Measurements from ENCODE around the gene TOX3.

TOX3 gene

DNA sequence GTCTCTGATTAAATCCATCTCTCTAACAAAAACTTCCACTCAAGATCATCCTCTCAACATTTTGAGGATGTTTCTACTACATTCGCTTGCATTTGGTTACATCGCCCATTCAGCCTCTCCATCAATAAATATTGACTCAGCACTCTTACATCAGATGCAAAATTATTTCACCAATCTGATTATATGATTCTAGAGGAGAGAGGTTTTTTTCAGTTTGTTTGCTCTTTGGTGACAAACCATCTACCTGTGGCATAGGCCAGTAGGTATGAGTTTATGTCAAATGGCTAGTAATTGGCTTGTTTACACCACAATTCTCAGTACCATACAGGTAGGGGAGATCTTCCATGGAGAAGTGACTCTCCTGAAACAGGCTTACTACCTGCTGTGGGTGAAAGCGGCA is 52.3 kb downstream of the TOX3 start:
- no peak overlapping the region for H3K27ac Mint-ChIP-seq
- no peak overlapping the region for H3K4me3 Mint-ChIP-seq
- no peak for ATAC-seq
- no peaks in the 10 kb centered on the region for H3K36me3 Mint-ChIP-seq
- peaks cover 3% of the 10 kb centered on the region for H3K9me3 Mint-ChIP-seq
- H3K27me3 Mint-ChIP-seq, result peaks cover 9% of the 10 kb centered on the region
- no peaks in the 10 kb centered on the region for H3K4me1 Mint-ChIP-seq

DNA sequence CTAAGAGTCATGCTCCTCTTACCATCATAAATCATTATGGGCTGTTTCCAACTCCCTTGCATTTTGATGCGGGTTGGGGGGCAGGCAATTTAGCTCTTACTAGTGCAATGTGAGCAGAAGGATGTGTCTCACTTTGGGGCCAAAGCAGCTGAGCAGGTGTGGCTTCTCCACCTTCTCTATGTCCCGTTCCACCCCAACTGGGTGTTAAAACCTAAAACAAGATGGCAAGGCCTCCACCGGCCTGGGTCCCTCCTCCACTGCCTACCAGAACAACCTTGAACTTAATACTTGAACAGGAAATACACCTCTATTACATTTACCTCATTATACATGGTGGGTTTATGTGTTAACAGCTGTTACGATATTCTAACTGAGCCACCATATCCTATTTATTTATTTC is 52.8 kb downstream of the TOX3 start:
- no peak for ATAC-seq
- no peak overlapping the region for H3K4me3 Mint-ChIP-seq
- no peak overlapping the region for H3K27ac Mint-ChIP-seq
- peaks cover 9% of the 10 kb centered on the region for H3K27me3 Mint-ChIP-seq
- no peaks in the 10 kb centered on the region for H3K36me3 Mint-ChIP-seq
- H3K4me1 Mint-ChIP-seq, result no peaks in the 10 kb centered on the region
- peaks cover 3% of the 10 kb centered on the region for H3K9me3 Mint-ChIP-seq

DNA sequence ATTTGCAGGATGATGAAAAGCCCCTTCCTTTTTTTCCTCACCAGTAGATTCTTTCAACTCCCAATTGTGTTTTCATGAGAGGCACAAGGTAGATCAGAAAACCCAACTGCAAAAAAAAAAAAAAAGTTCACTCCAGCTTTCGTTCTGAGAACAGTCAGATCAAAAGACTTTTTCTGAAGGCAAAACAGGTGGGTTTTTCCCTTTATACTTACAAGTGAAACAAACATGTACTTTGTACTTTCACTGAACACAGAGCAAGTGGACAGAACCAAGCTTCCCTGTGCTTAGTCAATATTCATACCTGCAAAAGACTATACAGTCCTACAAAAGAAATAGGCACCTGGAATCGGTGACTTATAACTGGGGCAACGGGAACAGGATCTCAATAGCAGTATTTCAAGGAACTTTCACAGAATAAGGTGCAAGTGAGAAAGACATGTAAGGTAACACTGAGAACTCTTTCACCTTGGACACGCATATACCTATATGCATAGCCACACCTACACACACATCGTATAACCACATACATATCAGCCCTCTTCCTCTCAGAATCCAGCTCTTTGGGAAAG is 54.1 kb downstream of the TOX3 start:
- Mint-ChIP-seq H3K9me3 (peaks cover 3% of the 10 kb centered on the region), H3K27ac (no peak overlapping the region)

DNA sequence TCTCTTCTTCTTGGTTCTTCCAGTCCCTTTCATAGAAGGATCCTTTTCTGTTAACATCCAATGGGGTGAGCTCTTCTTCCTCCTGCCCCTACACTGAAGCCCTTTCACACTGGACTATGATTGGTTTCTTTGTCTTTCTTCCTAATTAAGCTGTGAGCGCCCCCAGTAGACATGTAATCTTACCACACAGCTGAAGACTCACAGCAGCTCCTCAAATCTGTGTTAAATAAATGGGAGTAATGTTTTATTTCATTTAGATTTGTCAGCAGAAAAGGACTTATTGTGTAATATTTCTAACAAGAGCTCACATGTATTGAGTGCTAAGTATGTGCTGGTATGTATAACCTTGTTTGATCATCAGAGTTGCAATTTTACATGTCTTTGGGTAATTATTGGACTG is 55.7 kb downstream of the TOX3 start:
- Mint-ChIP-seq H3K27ac (no peak overlapping the region), H3K27me3 (peaks cover 9% of the 10 kb centered on the region), H3K4me3 (no peak overlapping the region), H3K4me1 (no peaks in the 10 kb centered on the region), H3K9me3 (peaks cover 5% of the 10 kb centered on the region), H3K36me3 (no peaks in the 10 kb centered on the region)
- no peak for ATAC-seq

More for the DNA sequence above, 54.1 kb downstream of the TOX3 start:
- Mint-ChIP-seq H3K27me3 (peaks cover 9% of the 10 kb centered on the region), H3K4me1 (no peaks in the 10 kb centered on the region), H3K4me3 (no peak overlapping the region), H3K36me3 (no peaks in the 10 kb centered on the region)
- no peak for ATAC-seq

DNA sequence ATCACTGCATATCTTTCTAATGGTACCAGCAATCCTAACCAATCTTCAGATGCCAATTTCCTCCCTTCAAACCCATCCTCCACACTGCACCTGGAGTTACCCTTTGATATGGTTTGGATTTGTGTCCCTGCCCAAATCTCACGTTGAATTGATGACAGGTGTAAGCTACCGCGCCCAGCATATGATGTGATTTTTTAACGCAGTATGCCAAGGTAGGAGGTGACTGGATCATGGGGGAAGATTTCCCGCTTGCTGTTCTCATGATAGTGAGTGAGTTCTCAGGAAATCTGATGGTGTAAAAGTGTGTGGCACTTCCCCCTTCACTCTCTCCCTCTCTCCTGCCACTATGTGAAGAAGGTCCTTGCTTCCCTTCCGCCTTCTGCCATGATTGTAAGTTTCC is 57.0 kb downstream of the TOX3 start:
- H3K4me3 Mint-ChIP-seq, result no peak overlapping the region
- H3K27me3 Mint-ChIP-seq, result peaks cover 9% of the 10 kb centered on the region
- no peaks in the 10 kb centered on the region for H3K36me3 Mint-ChIP-seq
- no peak overlapping the region for H3K27ac Mint-ChIP-seq
- ATAC-seq, result no peak
- H3K4me1 Mint-ChIP-seq, result no peaks in the 10 kb centered on the region
- H3K9me3 Mint-ChIP-seq, result peaks cover 10% of the 10 kb centered on the region

DNA sequence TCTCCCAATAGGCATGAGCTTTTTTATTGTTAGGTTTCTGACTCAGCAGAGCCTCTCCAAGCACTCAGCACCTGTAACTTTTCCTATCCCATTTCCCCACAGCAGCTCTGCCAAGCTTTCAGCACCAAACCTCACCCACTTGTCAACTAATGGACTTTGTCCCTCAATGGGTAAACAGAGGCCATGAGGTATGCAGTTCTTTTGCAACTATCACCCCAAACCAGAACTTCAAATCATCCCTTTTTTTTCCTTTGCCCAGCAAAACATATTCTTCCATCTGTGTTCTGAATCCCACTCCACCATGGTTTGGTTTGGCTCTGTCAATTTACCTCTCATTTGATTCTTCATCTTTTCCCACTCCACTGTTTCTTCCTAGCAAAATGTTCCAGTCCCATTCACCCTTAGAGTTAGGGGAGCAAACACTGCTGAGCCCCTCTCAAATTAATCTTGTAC is 58.1 kb downstream of the TOX3 start:
- H3K9me3 Mint-ChIP-seq, result peaks cover 10% of the 10 kb centered on the region
- H3K36me3 Mint-ChIP-seq, result no peaks in the 10 kb centered on the region
- H3K4me1 Mint-ChIP-seq, result no peaks in the 10 kb centered on the region
- H3K27me3 Mint-ChIP-seq, result no peaks in the 10 kb centered on the region
- H3K4me3 Mint-ChIP-seq, result no peak overlapping the region
- H3K27ac Mint-ChIP-seq, result no peak overlapping the region
- ATAC-seq, result no peak

DNA sequence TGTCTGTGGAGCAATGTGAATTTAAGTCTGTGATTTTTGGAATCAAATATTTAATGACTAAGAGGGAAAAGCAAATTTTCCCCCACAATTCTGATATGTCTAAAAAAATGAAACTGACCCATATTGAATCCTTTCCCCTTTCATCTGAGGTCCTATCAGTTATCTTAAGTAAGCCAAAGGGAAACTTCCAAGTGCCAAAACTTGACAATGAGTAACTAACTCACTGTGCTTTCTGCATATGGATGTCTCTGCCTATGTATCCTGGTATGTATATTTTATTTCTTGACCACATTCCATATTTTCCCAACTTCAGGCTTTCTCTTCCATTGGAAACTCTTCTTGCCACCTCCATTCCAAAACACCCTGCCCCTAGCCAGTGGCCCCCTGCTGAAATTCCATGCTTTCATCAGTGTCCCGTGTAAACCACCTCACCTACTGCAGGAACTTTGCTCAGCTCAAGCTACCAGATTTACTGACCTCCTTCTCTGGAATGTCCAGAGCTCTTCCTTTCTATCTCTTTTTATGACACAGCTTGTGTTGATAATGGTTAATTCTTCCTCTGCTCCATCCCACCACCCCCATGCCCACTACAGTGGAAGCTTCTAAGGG is 59.0 kb downstream of the TOX3 start:
- ATAC-seq, result no peak
- no peaks in the 10 kb centered on the region for H3K4me1 Mint-ChIP-seq
- peaks cover 10% of the 10 kb centered on the region for H3K9me3 Mint-ChIP-seq

DNA sequence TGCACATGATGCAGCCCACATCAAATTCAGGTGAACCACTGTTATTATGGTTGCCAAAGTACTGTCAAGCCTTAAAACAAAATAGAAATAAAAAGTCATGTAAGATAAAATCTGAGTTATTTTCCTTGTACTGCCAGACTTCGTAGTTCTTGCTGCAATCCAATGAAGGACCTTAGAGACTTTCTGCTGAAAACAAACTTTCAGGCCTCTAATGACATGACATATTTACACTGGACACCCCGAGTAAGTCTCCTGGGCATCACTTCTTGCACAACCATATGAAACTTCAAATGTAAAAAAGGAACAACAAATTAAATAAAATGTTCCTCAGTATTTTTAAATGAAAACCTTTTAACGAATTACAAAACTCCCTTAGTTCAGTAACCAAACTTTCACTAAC is 66.7 kb downstream of the TOX3 start:
- no peaks in the 10 kb centered on the region for H3K36me3 Mint-ChIP-seq
- no peak overlapping the region for H3K27ac Mint-ChIP-seq
- no peaks in the 10 kb centered on the region for H3K9me3 Mint-ChIP-seq
- H3K27me3 Mint-ChIP-seq, result no peaks in the 10 kb centered on the region
- no peak for ATAC-seq
- no peaks in the 10 kb centered on the region for H3K4me1 Mint-ChIP-seq
- H3K4me3 Mint-ChIP-seq, result no peak overlapping the region

More for the DNA sequence above, 59.0 kb downstream of the TOX3 start:
- Mint-ChIP-seq H3K27me3 (no peaks in the 10 kb centered on the region), H3K27ac (no peak overlapping the region), H3K4me3 (no peak overlapping the region), H3K36me3 (no peaks in the 10 kb centered on the region)

DNA sequence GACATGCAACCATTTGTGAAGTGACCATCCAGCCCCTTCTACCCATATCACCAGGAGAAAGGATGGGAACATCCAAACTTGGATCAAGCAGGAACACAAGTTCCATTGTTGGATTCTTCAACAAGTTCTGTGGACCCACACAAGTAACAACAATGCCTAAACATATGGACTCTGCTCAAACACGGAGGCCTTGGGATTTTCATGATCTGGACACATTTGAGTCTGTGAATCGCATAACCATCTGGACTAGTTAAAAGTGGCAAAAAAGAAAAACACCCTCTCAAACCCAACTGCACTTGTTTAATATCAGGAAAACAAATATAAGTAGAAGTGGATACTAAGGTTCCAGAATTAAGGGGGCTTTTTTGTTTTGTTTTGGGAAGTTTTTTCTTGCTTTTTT is 70.8 kb downstream of the TOX3 start:
- H3K9me3 Mint-ChIP-seq, result peaks cover 6% of the 10 kb centered on the region
- no peaks in the 10 kb centered on the region for H3K4me1 Mint-ChIP-seq
- no peak overlapping the region for H3K4me3 Mint-ChIP-seq
- H3K27me3 Mint-ChIP-seq, result no peaks in the 10 kb centered on the region
- H3K36me3 Mint-ChIP-seq, result no peaks in the 10 kb centered on the region
- H3K27ac Mint-ChIP-seq, result no peak overlapping the region
- no peak for ATAC-seq

DNA sequence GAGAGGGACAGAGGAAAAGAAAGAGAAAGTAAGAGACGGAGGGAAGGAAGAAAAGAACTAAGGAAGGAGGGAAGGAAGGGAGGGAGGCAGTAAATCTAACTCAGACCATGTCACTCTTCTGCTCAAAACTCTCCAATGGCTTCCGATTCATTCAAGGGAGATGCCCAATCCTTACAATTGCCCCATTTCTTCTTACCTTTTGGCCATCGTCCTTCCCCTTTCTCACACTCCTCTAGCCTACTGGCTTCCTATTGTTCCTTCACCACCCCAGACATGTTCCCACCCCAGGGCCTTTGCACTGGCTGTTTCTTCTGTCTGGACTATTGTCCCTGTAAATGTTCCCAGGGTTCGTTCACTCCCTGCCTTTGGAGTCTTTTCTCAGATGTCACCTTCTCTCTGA is 72.3 kb downstream of the TOX3 start:
- H3K4me1 Mint-ChIP-seq, result no peaks in the 10 kb centered on the region
- no peaks in the 10 kb centered on the region for H3K36me3 Mint-ChIP-seq
- no peak overlapping the region for H3K4me3 Mint-ChIP-seq
- ATAC-seq, result no peak
- no peaks in the 10 kb centered on the region for H3K27me3 Mint-ChIP-seq
- no peak overlapping the region for H3K27ac Mint-ChIP-seq
- peaks cover 6% of the 10 kb centered on the region for H3K9me3 Mint-ChIP-seq

DNA sequence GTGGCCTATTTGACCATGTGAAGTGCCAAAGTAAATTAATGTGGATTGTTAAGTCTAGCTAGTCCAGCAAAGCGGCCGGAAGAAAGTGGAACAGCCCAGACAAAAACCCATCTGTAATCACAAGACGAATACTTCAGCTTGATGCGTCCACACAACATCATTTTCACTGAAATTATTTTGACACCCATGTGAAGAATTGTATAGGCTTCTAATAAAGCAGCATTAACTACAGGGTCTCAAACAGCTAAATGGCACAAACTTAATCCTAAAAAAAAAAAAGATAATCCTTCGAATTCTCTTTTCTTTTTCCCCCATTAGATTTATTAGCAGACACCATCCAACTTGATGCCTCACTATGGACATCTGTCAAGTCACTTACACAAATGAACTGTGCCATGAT is 73.8 kb downstream of the TOX3 start:
- Mint-ChIP-seq H3K27me3 (no peaks in the 10 kb centered on the region), H3K27ac (no peak overlapping the region), H3K4me1 (no peaks in the 10 kb centered on the region), H3K4me3 (no peak overlapping the region), H3K9me3 (peaks cover 6% of the 10 kb centered on the region), H3K36me3 (no peaks in the 10 kb centered on the region)
- no peak for ATAC-seq

DNA sequence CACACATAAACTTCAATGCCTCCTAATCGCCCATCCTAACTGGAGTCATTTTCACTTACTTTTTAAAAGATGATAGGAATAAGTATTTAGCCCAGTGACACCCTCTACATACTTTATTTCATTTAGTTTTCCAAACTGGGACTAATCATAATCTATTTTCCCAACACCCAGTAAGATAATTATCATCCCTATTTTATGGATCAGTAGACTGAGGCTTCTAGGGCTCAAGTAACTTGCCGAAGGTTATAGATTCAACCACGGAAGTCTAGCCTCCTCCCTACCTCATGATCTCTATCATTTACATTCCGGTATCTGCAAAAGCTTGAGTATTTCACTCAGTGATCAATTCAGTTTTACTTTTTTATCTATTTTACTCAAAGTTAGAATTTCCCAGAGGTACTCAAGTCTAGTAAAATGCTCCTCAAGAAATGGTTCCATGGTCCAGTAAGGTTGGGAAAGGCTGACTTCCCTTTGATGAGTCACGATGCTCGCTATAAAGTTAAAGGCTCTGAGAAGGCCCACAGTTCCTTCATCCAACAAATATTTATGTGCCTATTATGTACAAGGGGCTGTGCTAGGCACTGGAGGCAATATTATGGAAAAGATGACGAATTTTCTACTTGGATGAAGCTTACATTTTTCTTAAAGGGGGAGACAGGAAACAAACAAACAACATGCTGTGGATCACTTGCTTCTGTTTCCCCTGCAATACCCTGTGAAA is 75.1 kb downstream of the TOX3 start:
- Mint-ChIP-seq H3K9me3 (peaks cover 6% of the 10 kb centered on the region), H3K4me3 (no peak overlapping the region), H3K4me1 (no peaks in the 10 kb centered on the region), H3K36me3 (no peaks in the 10 kb centered on the region), H3K27me3 (no peaks in the 10 kb centered on the region), H3K27ac (no peak overlapping the region)
- no peak for ATAC-seq

DNA sequence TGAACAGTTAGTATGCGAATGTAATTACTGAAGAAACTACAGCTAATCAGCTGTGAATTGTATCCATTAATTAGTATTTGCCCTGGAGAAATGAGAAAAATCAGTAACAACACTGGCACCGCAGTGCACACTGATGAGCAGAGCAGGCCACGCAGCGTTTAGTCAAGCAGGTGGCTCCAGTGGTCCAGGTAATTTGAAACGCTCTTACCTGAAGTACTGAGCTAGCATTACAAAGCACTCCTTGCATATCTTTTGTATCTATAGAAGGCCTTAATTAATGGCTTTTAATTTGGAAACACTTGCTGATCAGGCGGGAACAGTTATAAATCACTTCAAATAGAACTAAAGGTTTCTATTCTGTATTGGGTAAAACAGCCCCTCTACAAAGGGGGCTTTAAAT is 76.4 kb downstream of the TOX3 start:
- Mint-ChIP-seq H3K4me1 (no peaks in the 10 kb centered on the region), H3K36me3 (no peaks in the 10 kb centered on the region), H3K4me3 (no peak overlapping the region), H3K27ac (no peak overlapping the region), H3K27me3 (no peaks in the 10 kb centered on the region), H3K9me3 (peaks cover 6% of the 10 kb centered on the region)
- no peak for ATAC-seq

DNA sequence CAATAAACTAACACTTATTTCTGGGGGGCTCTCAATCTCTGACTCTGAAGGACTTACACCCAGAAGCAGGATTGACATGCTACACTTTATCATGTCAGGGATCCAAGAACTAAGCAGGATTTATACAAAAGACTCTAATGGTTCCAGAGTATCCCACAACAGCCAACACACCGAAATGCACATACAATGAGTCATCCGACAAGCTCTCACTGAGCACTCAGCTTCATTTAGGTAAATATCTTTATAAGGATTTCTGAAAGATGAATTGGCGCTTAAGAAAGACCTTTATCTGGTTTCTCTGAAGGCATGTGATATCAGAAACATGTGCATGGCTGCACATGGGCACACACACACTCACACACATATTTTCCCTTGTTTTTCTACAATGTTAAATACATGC is 77.2 kb downstream of the TOX3 start:
- no peak for ATAC-seq
- H3K36me3 Mint-ChIP-seq, result no peaks in the 10 kb centered on the region
- no peaks in the 10 kb centered on the region for H3K4me1 Mint-ChIP-seq
- H3K4me3 Mint-ChIP-seq, result no peak overlapping the region
- H3K27ac Mint-ChIP-seq, result no peak overlapping the region
- H3K27me3 Mint-ChIP-seq, result no peaks in the 10 kb centered on the region
- H3K9me3 Mint-ChIP-seq, result peaks cover 4% of the 10 kb centered on the region

DNA sequence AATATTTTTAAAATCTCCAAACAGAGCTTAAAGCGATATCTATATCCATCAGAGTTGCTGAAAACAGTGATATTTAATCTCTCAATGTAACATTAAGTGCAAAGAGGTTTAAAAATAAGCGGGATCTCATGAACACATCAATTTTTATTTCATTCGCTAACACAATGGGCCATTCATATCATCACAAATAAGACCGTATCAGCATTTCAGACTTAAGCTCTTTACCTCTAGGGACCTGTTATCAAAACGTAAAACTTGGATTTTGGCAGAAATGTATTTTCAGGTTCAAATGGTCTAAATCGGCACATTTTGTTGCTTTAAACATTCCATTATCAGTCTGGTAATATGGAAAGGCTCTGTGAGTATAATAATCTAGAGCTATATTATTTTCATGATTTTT is 77.9 kb downstream of the TOX3 start:
- H3K36me3 Mint-ChIP-seq, result no peaks in the 10 kb centered on the region
- no peaks in the 10 kb centered on the region for H3K27me3 Mint-ChIP-seq
- no peaks in the 10 kb centered on the region for H3K4me1 Mint-ChIP-seq

DNA sequence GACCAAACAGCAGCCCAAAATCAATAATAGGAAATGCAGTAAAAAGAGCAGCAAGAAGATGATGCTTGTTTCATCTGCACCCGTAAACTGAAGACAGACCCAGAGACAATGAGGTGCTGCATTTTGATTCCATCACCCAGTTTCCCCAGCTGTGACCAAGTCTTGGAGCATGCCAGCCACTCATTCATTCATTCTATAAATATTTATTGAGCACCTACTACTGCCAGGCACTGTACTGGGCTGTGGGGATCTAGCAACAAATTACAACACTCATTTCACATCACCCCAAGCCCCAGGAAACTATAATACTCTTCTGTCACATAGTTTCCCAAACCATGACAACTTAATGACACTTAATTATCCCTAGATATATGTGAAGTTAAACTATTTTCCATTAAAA is 79.2 kb downstream of the TOX3 start:
- H3K9me3 Mint-ChIP-seq, result no peaks in the 10 kb centered on the region

More for the DNA sequence above, 77.9 kb downstream of the TOX3 start:
- Mint-ChIP-seq H3K27ac (no peak overlapping the region), H3K9me3 (peaks cover under 1% of the 10 kb centered on the region), H3K4me3 (no peak overlapping the region)
- ATAC-seq, result no peak

More for the DNA sequence above, 79.2 kb downstream of the TOX3 start:
- Mint-ChIP-seq H3K27ac (no peak overlapping the region), H3K4me1 (no peaks in the 10 kb centered on the region), H3K27me3 (no peaks in the 10 kb centered on the region), H3K4me3 (no peak overlapping the region), H3K36me3 (no peaks in the 10 kb centered on the region)
- no peak for ATAC-seq

All from stimulated activated memory B cell treated with anti-CD40 and anti-IgM and Interleukin-4, amounts not matched to agents 10 μg/mL and 1 μg/mL and 100 μg/mL, for 72 hours (primary cell).